K562 (cell line): ENCODE results near the gene ECM1. TPM values are rescaled to one million over a fixed set of nuclear protein-coding genes. Genes with fewer than 3 reads are reported as not detected.
A peak's percentile ranks its signal among the peaks of the same experiment; 100 is the strongest.

ENCODE experiments used
- ATAC-seq: fragments of 200-7000 bp; cut with Tn5 transposase; 3 replicates; pipeline ENCODE4 v1.9.1; 2020; ENCODE audit warnings: moderate library complexity
- BruUV-seq: library from RNA; stranded (reverse); fragments of 400-500 nt; replicated peaks from 2 replicates; lab custom pipeline; 2021; lab: Mats Ljungman, UMichigan
- CTCF ChIA-PET: fragments of 300-600 bp; formaldehyde crosslinking; extraction: SDS; loops from one replicate; lab custom pipeline; 2021; ENCODE audit warnings: low intra/inter-chr PET ratio; lab: Yijun Ruan, JAX
- POLR2A ChIA-PET: fragments of 300-600, 350-650 bp; sonication (Branson Sonifier 250); formaldehyde crosslinking; extraction: SDS; loops from one replicate; lab custom pipeline; 2021; ENCODE audit warnings: antibody characterized with exemption, inconsistent platforms; lab: Yijun Ruan, JAX
- DNase-seq, 4 experiments: peaks; one replicate each; pipeline versions ENCODE4 v3.0.0 to v3.0.0-alpha.2; 2011 to 2018; ENCODE audit warnings: low spot score in 3 of 4, mixed read lengths in 3 of 4; ENCODE audit errors: extremely low read depth in 1 of 4
- FAIRE-seq: peaks from 2 replicates; lab custom pipeline; 2011; peaks lifted over from hg19 to GRCh38; lab: Jason Lieb, UNC
- H2AFZ ChIP-seq: 2 replicates; pipeline ENCODE4 v1.6.0; 2011; ENCODE audit warnings: low read depth, low read length, control low read depth, inconsistent platforms
- H3K27ac ChIP-seq: fragments of 200-600 bp; 3 replicates; pipeline ENCODE4 v1.8.0; 2011; ENCODE audit warnings: low read depth, mild to moderate bottlenecking, control low read depth, inconsistent platforms, low read length, moderate library complexity, mixed read lengths; ENCODE audit errors: extremely low read depth
- H3K27me3 ChIP-seq, 2 experiments: fragments of 300-600 bp in 1 of 2; 2 replicates in 1 of 2; 3 replicates in 1 of 2; pipeline versions ENCODE4 v1.6.0 to v1.8.0; 2011; ENCODE audit warnings: inconsistent platforms in 2 of 2, low read length in 2 of 2, mild to moderate bottlenecking in 1 of 2, mixed read lengths in 1 of 2, moderate library complexity in 1 of 2; ENCODE audit not compliant: control insufficient read depth in 2 of 2, insufficient read depth in 2 of 2
- H3K36me3 ChIP-seq: fragments of 300-600 bp; 3 replicates; pipeline ENCODE4 v1.8.0; 2011; ENCODE audit warnings: mild to moderate bottlenecking, low read length, inconsistent platforms; ENCODE audit not compliant: control insufficient read depth, insufficient read depth
- H3K4me1 ChIP-seq, 2 experiments: fragments of 200-600 bp in 1 of 2; replicated peaks in 1 of 2; 2 replicates in 1 of 2; 3 replicates in 1 of 2; pipeline versions ENCODE4 v1.5.1 to v1.8.0; 2011; ENCODE audit warnings: inconsistent platforms in 2 of 2, low read length in 2 of 2, mild to moderate bottlenecking in 1 of 2, mixed read lengths in 1 of 2, moderate library complexity in 1 of 2; ENCODE audit not compliant: control insufficient read depth in 2 of 2, insufficient read depth in 2 of 2
- H3K4me2 ChIP-seq: 2 replicates; pipeline ENCODE4 v1.6.1; 2011; ENCODE audit warnings: low read length, control low read depth, inconsistent platforms, mixed read lengths; ENCODE audit not compliant: insufficient read depth
- H3K4me3 ChIP-seq: fragments of 200-600 bp; sonication (generic), shearing (Covaris generic); 2 replicates; pipeline ENCODE4 v1.5.1; 2016; ENCODE audit warnings: control low read depth, inconsistent platforms
- H3K79me2 ChIP-seq: fragments of 200-600 bp; 3 replicates; pipeline ENCODE4 v1.8.0; 2011; ENCODE audit warnings: low read length, inconsistent platforms; ENCODE audit not compliant: control insufficient read depth, insufficient read depth
- H3K9ac ChIP-seq, 2 experiments: 2 replicates each; pipeline versions ENCODE4 v1.6.0 to v1.6.1; 2011; ENCODE audit warnings: low read depth in 2 of 2, low read length in 2 of 2, control low read depth in 1 of 2, inconsistent platforms in 1 of 2, mild to moderate bottlenecking in 1 of 2, mixed read lengths in 1 of 2; ENCODE audit not compliant: insufficient read depth in 1 of 2
- H3K9me1 ChIP-seq: one replicate; pipeline ENCODE4 v1.6.0; 2011; ENCODE audit warnings: inconsistent platforms, mild to moderate bottlenecking, low read length, moderate library complexity; ENCODE audit not compliant: control insufficient read depth, insufficient read depth
- H3K9me3 ChIP-seq: replicated peaks from 2 replicates; pipeline ENCODE4 v1.5.1; 2011; ENCODE audit warnings: low read depth, low read length, inconsistent platforms; ENCODE audit not compliant: control insufficient read depth, insufficient read depth
- H4K20me1 ChIP-seq: replicated peaks from 2 replicates; pipeline ENCODE4 v1.6.1; 2011; ENCODE audit warnings: low read length, inconsistent platforms, mixed read lengths; ENCODE audit not compliant: control insufficient read depth, insufficient read depth
- ARID1B ChIP-seq: fragments of 450-650 bp; IDR thresholded peaks from 2 replicates; pipeline ENCODE4 v1.6.1; 2016; ENCODE audit warnings: antibody characterized with exemption, mild to moderate bottlenecking, inconsistent platforms
- BCL6 ChIP-seq: fragments of 250-450 bp; sonication (Bioruptor Pico); IDR thresholded peaks from 2 replicates; pipeline ENCODE4 v1.4.0; 2020
- CBFB ChIP-seq: sonication (generic); formaldehyde crosslinking; IDR thresholded peaks from 2 replicates; pipeline ENCODE4 v1.4.0; 2020; ENCODE audit warnings: mild to moderate bottlenecking, missing genetic modification reagents
- CGGBP1 ChIP-seq: fragments of 250-450 bp; sonication (Bioruptor Pico); IDR thresholded peaks from 2 replicates; pipeline ENCODE4 v1.9.0; 2021; ENCODE audit warnings: mild to moderate bottlenecking
- DACH1 ChIP-seq: fragments of 450-650 bp; IDR thresholded peaks from 2 replicates; pipeline ENCODE4 v1.6.1; 2018; ENCODE audit not compliant: partially characterized antibody
- E4F1 ChIP-seq: fragments of 250-450 bp; sonication (Bioruptor Pico); IDR thresholded peaks from 2 replicates; pipeline ENCODE4 v1.5.0; 2021; ENCODE audit warnings: mild to moderate bottlenecking, borderline replicate concordance
- GATAD2A ChIP-seq: fragments of 450-650 bp; IDR thresholded peaks from 2 replicates; pipeline ENCODE4 v1.6.1; 2017
- HNRNPL ChIP-seq: fragments of 200-400 bp; formaldehyde crosslinking; IDR thresholded peaks from 2 replicates; pipeline ENCODE4 v1.6.1; 2017; ENCODE audit warnings: low read depth, mild to moderate bottlenecking, low read length
- MAFG ChIP-seq: fragments of 450-650 bp; conservative IDR thresholded peaks from 2 replicates; pipeline ENCODE4 v1.6.1; 2016; ENCODE audit warnings: missing genetic modification characterization, missing compliant biosample characterization
- NFYB ChIP-seq: IDR thresholded peaks from 2 replicates; pipeline ENCODE4 v1.6.1; 2011; ENCODE audit warnings: mild to moderate bottlenecking, moderate library complexity; ENCODE audit not compliant: insufficient read length; ENCODE audit errors: extremely low read depth
- NR2F6 ChIP-seq: fragments of 450-650 bp; formaldehyde crosslinking; IDR thresholded peaks from 2 replicates; pipeline ENCODE4 v1.4.0; 2020; ENCODE audit warnings: mild to moderate bottlenecking
- PTRF ChIP-seq: fragments of 450-650 bp; IDR thresholded peaks from 2 replicates; pipeline ENCODE4 v1.6.1; 2016; ENCODE audit warnings: mild to moderate bottlenecking, missing genetic modification characterization, missing compliant biosample characterization
- RBM22 ChIP-seq: fragments of 200-400 bp; formaldehyde crosslinking; IDR thresholded peaks from 2 replicates; pipeline ENCODE4 v1.6.1; 2018; ENCODE audit warnings: low read length, low read depth; ENCODE audit not compliant: poor library complexity, severe bottlenecking
- TRIM24 ChIP-seq, 2 experiments: fragments of 450-650 bp; IDR thresholded peaks; 2 replicates each; pipeline ENCODE4 v1.6.1; 2016
- TRIM28 ChIP-seq: fragments of 450-650 bp; IDR thresholded peaks from 2 replicates; pipeline ENCODE4 v1.6.1; 2017
- ZBTB17 ChIP-seq: fragments of 450-650 bp; formaldehyde crosslinking; IDR thresholded peaks from 2 replicates; pipeline ENCODE4 v1.4.0; 2020; ENCODE audit warnings: mild to moderate bottlenecking
- ZNF274 ChIP-seq: IDR thresholded peaks from 2 replicates; pipeline ENCODE4 v1.6.1; 2011; ENCODE audit warnings: low read depth, mild to moderate bottlenecking, low read length, moderate library complexity, borderline replicate concordance
- ZNF445 ChIP-seq: fragments of 250-450 bp; sonication (Bioruptor Pico); IDR thresholded peaks from 2 replicates; pipeline ENCODE4 v1.4.0; 2020; ENCODE audit warnings: low read depth, mild to moderate bottlenecking, moderate library complexity
- ZNF766 ChIP-seq: fragments of 200-800 bp; sonication (Bioruptor generic); conservative IDR thresholded peaks from 2 replicates; pipeline ENCODE4 v1.6.1; 2016; ENCODE audit warnings: missing genetic modification characterization, missing compliant biosample characterization
- WGBS: fragments of 100-300 bp; shearing (Covaris generic); methylation state at CpG from one replicate; pipeline ENCODE4 v1.1.6; 2016; ENCODE audit warnings: low coverage, mixed read lengths; ENCODE audit not compliant: insufficient coverage; ENCODE audit errors: missing lambda C conversion rate; 5-methylcytosine and 5-hydroxymethylcytosine counted together
- in situ Hi-C: fragments of 300-500 bp; cut with MboI; formaldehyde crosslinking; loops from 4 replicates; pipeline ENCODE4 v1.15.0; 2018; ENCODE audit warnings: inconsistent platforms, mixed read lengths
- intact Hi-C: fragments of 100-400 bp; cut with micrococcal nuclease; formaldehyde crosslinking; loops from 2 replicates; pipeline ENCODE4 v1.14.2; 2022
- polyA plus RNA-seq, 8 experiments: library from polyadenylated mRNA; depleted of rRNA in 4 of 8; stranded (reverse) in 5 of 8; unstranded in 3 of 8; fragments of >200 nt; fragmentation: Nextera tagmentation in 2 of 8; fragmentation: Illumina TruSeq in 1 of 8; extraction: Ambion mirVana in 2 of 8; extraction: Trizol in 1 of 8; gene quantifications; 2 replicates each; pipeline versions ENCODE4 v1.2.1 to v1.2.3, GENCODE V29; 2011 to 2014; ENCODE audit warnings: inconsistent platforms in 1 of 8, missing spikeins in 1 of 8
- total RNA-seq, 7 experiments: library from RNA; depleted of rRNA in 6 of 7; stranded (reverse); fragments of >200 nt in 6 of 7; fragmentation: Illumina TruSeq in 2 of 7; extraction: Trizol in 2 of 7; gene quantifications; 2 replicates each; pipeline versions ENCODE4 v1.2.1 to v1.2.3, GENCODE V29; 2011 to 2021; ENCODE audit warnings: low replicate concordance in 1 of 7

The ECM1 gene
- total and polyA plus RNA-seq, 9 of the 15 experiments (the other 6 are each of a cell fraction or from before 2014, with no cell fraction given), result 6.6 to 52.2 (median 12.8) TPM

GRCh38 chr1:150486966-150487762 is 20.7 kb upstream of the ECM1 start, which contains the start of gene TARS2:
Gene TARS2 (plus strand): TSS chr1:150487419. CDS start chr1:150487451, 32 bp downstream.
- in situ Hi-C loops, result no loop called here
- ChIA-PET POLR2A (interaction anchor here (0.6 to 1.5 kb wide), 10 partner anchors 11 to 92 kb away, joined by 3 to 4 read pairs (median 3); partner anchors contain the start of genes FALEC and MCL1), CTCF (no interaction called here)
- Histone ChIP-seq H3K9me3 (no peaks in the 10 kb centered on the region), H3K27me3 (no peaks in the 10 kb centered on the region), H2AFZ (peak within 1 kb of the TSS; percentile 99), H3K4me3 (peak within 1 kb of the TSS; percentile 74), H4K20me1 (no peaks in the 10 kb centered on the region), H3K4me1 (peaks cover 3 to 10% of the 10 kb centered on the region in 2 experiments; a peak in 3 of 5 replicates), H3K27ac (peak within 1 kb of the TSS; percentile 93), H3K9me1 (no peaks in the 10 kb centered on the region), H3K36me3 (peaks cover 32% of the 10 kb centered on the region), H3K4me2 (peak within 1 kb of the TSS; percentile 96), H3K9ac (peak within 1 kb of the TSS; percentile 90 to 94), H3K79me2 (peaks cover 18% of the 10 kb centered on the region)
- WGBS, result 1% methylated on average over 30 of the region's 30 CpGs
- ATAC-seq (peak; percentile 100), FAIRE-seq (peak; percentile 98), DNase-seq (peak; percentile 97 to 98 (median 98))
- BruUV-seq, result no TSS peak
- intact Hi-C loops, result loop anchor here (1.0 to 10.0 kb wide), 3 partner anchors 28 to 138 kb away; partner anchors contain the start of genes ENSA and FALEC
- TF ChIP-seq GATAD2A, result peak; percentile 28; the same call in 1 of the 2 replicates
- no peak for TF ChIP-seq ZNF766
- TF ChIP-seq E4F1 (CRISPR knock-in tag), result no peak
- no peak for TF ChIP-seq NR2F6 (CRISPR knock-in tag)
- no peak for TF ChIP-seq PTRF (tag)
- TF ChIP-seq BCL6 (CRISPR knock-in tag), result no peak
- no peak for TF ChIP-seq RBM22
- TF ChIP-seq TRIM24 (IDR thresholded peaks at IDR 0.05), result peak in 1 of 2 experiments; percentile 100; a peak in 2 of 4 replicates
- no peak for TF ChIP-seq HNRNPL
- no peak for TF ChIP-seq DACH1
- TF ChIP-seq TRIM28, result peak; percentile 66; the same call in 1 of the 2 replicates
- TF ChIP-seq CGGBP1 (CRISPR knock-in tag), result 0 out of 2 replicates have a peak, but pooled peaks have one; percentile 41
- no peak for TF ChIP-seq MAFG (tag)
- TF ChIP-seq ZNF445 (CRISPR knock-in tag), result no peak
- TF ChIP-seq ZBTB17 (CRISPR knock-in tag), result no peak
- TF ChIP-seq NFYB, result peak; percentile 91
- no peak for TF ChIP-seq CBFB (CRISPR knock-in tag)
- TF ChIP-seq ARID1B, result peak; percentile 43
- no peak for TF ChIP-seq ZNF274
